IMR-90 (cell line): ENCODE data around the gene PC. TPM values are rescaled to one million over a fixed set of nuclear protein-coding genes. Genes with fewer than 3 reads are reported as not detected.

Experiments
- ATAC-seq: fragments of 200-7000 bp; cut with Tn5 transposase; 2 replicates; pipeline ENCODE4 v1.9.1; 2020; ENCODE audit warnings: low read depth, mild to moderate bottlenecking, moderate library complexity
- BruUV-seq: library from RNA; stranded (reverse); fragments of 400-500 nt; replicated peaks from 2 replicates; lab custom pipeline; 2021; lab: Mats Ljungman, UMichigan
- CTCF ChIA-PET: fragments of 300-600 bp; formaldehyde crosslinking; extraction: SDS; loops from one replicate; lab custom pipeline; 2021; ENCODE audit warnings: antibody characterized with exemption; lab: Yijun Ruan, JAX
- POLR2A ChIA-PET: fragments of 300-600 bp; sonication (Branson Sonifier 250); formaldehyde crosslinking; loops from one replicate; lab custom pipeline; 2022; ENCODE audit warnings: antibody characterized with exemption; ENCODE audit not compliant: unreplicated experiment; lab: Charles Lee
- DNase-seq: peaks from one replicate; pipeline ENCODE4 v3.0.0; 2013
- H2AFZ ChIP-seq: replicated peaks from 2 replicates; pipeline ENCODE3; 2013; ENCODE audit warnings: low read length, mild to moderate bottlenecking; ENCODE audit not compliant: poor library complexity
- H2AK5ac ChIP-seq: 2 replicates; pipeline ENCODE4 v1.6.1; 2013; ENCODE audit warnings: low read depth, low read length, inconsistent platforms
- H2AK9ac ChIP-seq: replicated peaks from 2 replicates; pipeline ENCODE3; 2013; ENCODE audit warnings: mild to moderate bottlenecking, low read depth, low read length, moderate library complexity; ENCODE audit not compliant: poor library complexity
- H2BK120ac ChIP-seq: 2 replicates; pipeline ENCODE4 v1.6.1; 2013; ENCODE audit warnings: low read depth, low read length, inconsistent platforms
- H2BK15ac ChIP-seq: 3 replicates; pipeline ENCODE4 v1.6.1; 2013; ENCODE audit warnings: low read depth, low read length, inconsistent platforms
- H2BK20ac ChIP-seq: 2 replicates; pipeline ENCODE4 v1.6.1; 2013; ENCODE audit warnings: low read depth, mild to moderate bottlenecking, inconsistent platforms, low read length, moderate library complexity
- H2BK5ac ChIP-seq: 2 replicates; pipeline ENCODE4 v1.6.1; 2013; ENCODE audit warnings: mild to moderate bottlenecking, low read depth, low read length, inconsistent platforms; ENCODE audit not compliant: poor library complexity, severe bottlenecking
- H3K14ac ChIP-seq: replicated peaks from 2 replicates; pipeline ENCODE4 v1.6.1; 2013; ENCODE audit warnings: low read depth, low read length, inconsistent platforms
- H3K18ac ChIP-seq: 2 replicates; pipeline ENCODE4 v1.6.1; 2013; ENCODE audit warnings: low read depth, low read length, control low read depth
- H3K23ac ChIP-seq: 2 replicates; pipeline ENCODE4 v1.6.1; 2013; ENCODE audit warnings: low read depth, low read length, inconsistent platforms
- H3K27ac ChIP-seq: 2 replicates; pipeline ENCODE4 v1.5.1; 2013; ENCODE audit warnings: mild to moderate bottlenecking, control low read depth, low read length; ENCODE audit not compliant: insufficient read depth
- H3K27me3 ChIP-seq: 2 replicates; pipeline ENCODE4 v1.6.1; 2013; ENCODE audit warnings: low read length; ENCODE audit not compliant: control insufficient read depth, insufficient read depth
- H3K36me3 ChIP-seq: 2 replicates; pipeline ENCODE4 v1.6.1; 2013; ENCODE audit warnings: low read length, mixed read lengths; ENCODE audit not compliant: control insufficient read depth, insufficient read depth
- H3K4ac ChIP-seq: 2 replicates; pipeline ENCODE4 v1.6.1; 2013; ENCODE audit warnings: low read depth, low read length, inconsistent platforms
- H3K4me1 ChIP-seq: 2 replicates; pipeline ENCODE4 v1.6.1; 2013; ENCODE audit warnings: low read length, mixed read lengths; ENCODE audit not compliant: control insufficient read depth, insufficient read depth
- H3K4me2 ChIP-seq: 2 replicates; pipeline ENCODE4 v1.6.1; 2013; ENCODE audit warnings: low read depth, mild to moderate bottlenecking, control low read depth, low read length, moderate library complexity
- H3K4me3 ChIP-seq: 2 replicates; pipeline ENCODE4 v1.5.1; 2013; ENCODE audit warnings: low read depth, mild to moderate bottlenecking, control low read depth, low read length, moderate library complexity; ENCODE audit not compliant: insufficient read depth
- H3K56ac ChIP-seq: 2 replicates; pipeline ENCODE4 v1.6.1; 2013; ENCODE audit warnings: low read length, inconsistent platforms; ENCODE audit not compliant: insufficient read depth; ENCODE audit errors: extremely low read depth
- H3K79me1 ChIP-seq, 2 experiments: 2 replicates each; pipeline ENCODE4 v1.6.1; 2013; ENCODE audit warnings: low read length in 2 of 2, inconsistent platforms in 1 of 2, low read depth in 1 of 2
- H3K9ac ChIP-seq: 2 replicates; pipeline ENCODE4 v1.6.1; 2013; ENCODE audit warnings: low read depth, low read length, control low read depth
- H3K9me1 ChIP-seq: 2 replicates; pipeline ENCODE4 v1.6.1; 2013; ENCODE audit warnings: low read length, inconsistent platforms; ENCODE audit not compliant: insufficient read depth
- H3K9me3 ChIP-seq: 2 replicates; pipeline ENCODE4 v1.6.1; 2013; ENCODE audit warnings: low read length; ENCODE audit not compliant: control insufficient read depth, insufficient read depth
- H4K20me1 ChIP-seq: 2 replicates; pipeline ENCODE4 v1.6.1; 2013; ENCODE audit warnings: low read length, inconsistent platforms; ENCODE audit not compliant: insufficient read depth
- H4K5ac ChIP-seq: 2 replicates; pipeline ENCODE4 v1.6.1; 2013; ENCODE audit warnings: mild to moderate bottlenecking, low read depth, low read length, control low read depth
- H4K8ac ChIP-seq, 2 experiments: 2 replicates each; pipeline ENCODE4 v1.6.1; 2013; ENCODE audit warnings: low read depth in 2 of 2, low read length in 2 of 2, control low read depth in 1 of 2, inconsistent platforms in 1 of 2
- H4K91ac ChIP-seq: 2 replicates; pipeline ENCODE4 v1.6.1; 2013; ENCODE audit warnings: low read depth, low read length, inconsistent platforms; ENCODE audit not compliant: insufficient read depth
- BHLHE40 ChIP-seq: fragments of 150-350 bp; IDR thresholded peaks from 2 replicates; pipeline ENCODE4 v1.6.1; 2016; ENCODE audit warnings: mild to moderate bottlenecking, low read depth, low read length
- CHD1 ChIP-seq: IDR thresholded peaks from 2 replicates; pipeline ENCODE4 v1.6.1; 2012; ENCODE audit warnings: low read depth, low read length, improper control_type of control experiment
- MAFK ChIP-seq: IDR thresholded peaks from 2 replicates; pipeline ENCODE4 v1.6.1; 2012; ENCODE audit warnings: low read depth, low read length, improper control_type of control experiment
- RAD21 ChIP-seq: IDR thresholded peaks from 2 replicates; pipeline ENCODE4 v1.6.1; 2012; ENCODE audit warnings: low read length, improper control_type of control experiment
- RFX5 ChIP-seq: IDR thresholded peaks from 2 replicates; pipeline ENCODE4 v1.8.0; 2012; ENCODE audit warnings: low read depth, mild to moderate bottlenecking, low read length, moderate library complexity
- WGBS, 2 experiments: methylation state at CpG; one replicate each; pipeline versions ENCODE4 v1.1.5 to v1.1.7; 2013; ENCODE audit warnings: missing lambda C conversion rate in 2 of 2; ENCODE audit not compliant: insufficient read length in 1 of 2; ENCODE audit errors: extremely low coverage in 2 of 2; 5-methylcytosine and 5-hydroxymethylcytosine counted together
- dilution Hi-C: fragments of 300-500 bp; cut with HindIII; formaldehyde crosslinking; loops from one replicate; pipeline ENCODE4 v1.14.3; 2018; ENCODE audit warnings: low sequenced_read_pairs; ENCODE audit not compliant: unreplicated experiment
- in situ Hi-C: fragments of 300-500 bp; cut with MboI; formaldehyde crosslinking; loops from 3 replicates; pipeline ENCODE4 v1.14.3; 2019; ENCODE audit warnings: low sequenced_read_pairs, inconsistent platforms, mixed read lengths
- intact Hi-C: fragments of 100-400 bp; cut with micrococcal nuclease; formaldehyde crosslinking; loops from 2 replicates; pipeline ENCODE4 v1.10.0; 2022
- polyA plus RNA-seq, 3 experiments: library from polyadenylated mRNA; depleted of rRNA; stranded (reverse); fragments of >200 nt; gene quantifications; 2 replicates each; pipeline ENCODE4 v1.2.3, GENCODE V29; 2012; ENCODE audit warnings: low replicate concordance in 1 of 3
- total RNA-seq: library from RNA; depleted of rRNA; stranded (reverse); fragments of >200 nt; gene quantifications from 2 replicates; pipeline ENCODE4 v1.2.3, GENCODE V29; 2012
- TF ChIP-seq, protein P1 (sequence below): fragments of 150-350 bp; IDR thresholded peaks from 2 replicates; pipeline ENCODE4 v1.6.1; 2017; ENCODE audit warnings: mild to moderate bottlenecking, antibody characterized with exemption, low read length, low read depth

Gene PC
- total and polyA plus RNA-seq, 2 of the 4 experiments (the other 2 are of a cell fraction): 13.6 to 15.7 TPM

GRCh38 chr11:66910669-66911068 lies 47.5 kb downstream of the PC start:
- WGBS, 2 experiments: 81% methylated on average over 3 of the region's 4 CpGs; no CpG with 5 or more reads in 1 of the 2 experiments
- no peak overlapping the region for H3K14ac ChIP-seq
- TF ChIP-seq RAD21 (no peak), MAFK (no peak), CHD1 (no peak), BHLHE40 (no peak), RFX5 (no peak)
- TF ChIP-seq, protein P1, sequence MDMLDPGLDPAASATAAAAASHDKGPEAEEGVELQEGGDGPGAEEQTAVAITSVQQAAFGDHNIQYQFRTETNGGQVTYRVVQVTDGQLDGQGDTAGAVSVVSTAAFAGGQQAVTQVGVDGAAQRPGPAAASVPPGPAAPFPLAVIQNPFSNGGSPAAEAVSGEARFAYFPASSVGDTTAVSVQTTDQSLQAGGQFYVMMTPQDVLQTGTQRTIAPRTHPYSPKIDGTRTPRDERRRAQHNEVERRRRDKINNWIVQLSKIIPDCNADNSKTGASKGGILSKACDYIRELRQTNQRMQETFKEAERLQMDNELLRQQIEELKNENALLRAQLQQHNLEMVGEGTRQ: no peak

More at GRCh38 chr11:66910669-66911068, 47.5 kb downstream of the PC start:
- peaks cover 16% of the 10 kb centered on the region for H3K4me1 ChIP-seq
- no peak overlapping the region for H3K4me3 ChIP-seq
- peaks cover 3% of the 10 kb centered on the region; the same call in 1 of the 2 replicates for H3K36me3 ChIP-seq
- H2BK5ac ChIP-seq: no peak overlapping the region
- no peak overlapping the region for H4K5ac ChIP-seq
- no peak overlapping the region for H2BK20ac ChIP-seq
- no peaks in the 10 kb centered on the region for H3K27me3 ChIP-seq
- H3K9me3 ChIP-seq: no peaks in the 10 kb centered on the region
- no peak overlapping the region for H2AFZ ChIP-seq
- no peaks in the 10 kb centered on the region for H4K20me1 ChIP-seq
- no TSS peak for BruUV-seq
- H3K9me1 ChIP-seq: peaks cover 21% of the 10 kb centered on the region
- H3K23ac ChIP-seq: no peak overlapping the region
- DNase-seq (no peak), ATAC-seq (no peak)
- H3K56ac ChIP-seq: no peak overlapping the region
- no peak overlapping the region for H4K91ac ChIP-seq
- H2BK15ac ChIP-seq: no peak overlapping the region
- no peak overlapping the region for H3K9ac ChIP-seq
- ChIA-PET POLR2A (no interaction called here), CTCF (no interaction called here)
- in situ Hi-C loops: no loop called here
- intact Hi-C loops: no loop called here
- no peak overlapping the region for H2AK9ac ChIP-seq
- no peak overlapping the region for H2BK120ac ChIP-seq
- H2AK5ac ChIP-seq: no peak overlapping the region
- dilution Hi-C loops: no loop called here
- no peak overlapping the region for H3K4me2 ChIP-seq
- H4K8ac ChIP-seq: no peak overlapping the region
- no peak overlapping the region for H3K18ac ChIP-seq
- no peak overlapping the region for H3K27ac ChIP-seq
- peaks cover 0 to 24% of the 10 kb centered on the region in 2 experiments; a peak in 2 of 4 replicates for H3K79me1 ChIP-seq
- no peak overlapping the region for H3K4ac ChIP-seq
